GM06990 (cell line): Measurements from ENCODE around the gene UBE2D1.

Source experiments
- DNase-seq: peaks from one replicate; pipeline ENCODE4 v3.0.0-alpha.2; 2011; ENCODE audit not compliant: insufficient read length; ENCODE audit errors: extremely low read depth
- H3K27me3 ChIP-seq: replicated peaks from 2 replicates; pipeline ENCODE4 v1.6.0; 2011; ENCODE audit warnings: low read length; ENCODE audit not compliant: control insufficient read depth, insufficient read depth
- H3K36me3 ChIP-seq: 2 replicates; pipeline ENCODE4 v1.5.1; 2011; ENCODE audit warnings: low read length; ENCODE audit not compliant: control insufficient read depth, insufficient read depth
- H3K4me3 ChIP-seq: replicated peaks from 2 replicates; pipeline ENCODE4 v1.5.1; 2011; ENCODE audit warnings: low read depth, mild to moderate bottlenecking, control low read depth, low read length
- TF ChIP-seq, protein P1 (sequence below): IDR thresholded peaks from 2 replicates; pipeline ENCODE4 v1.5.1; 2011; ENCODE audit warnings: low read length, control low read depth, mild to moderate bottlenecking, inconsistent platforms; ENCODE audit not compliant: insufficient read depth, poor library complexity, severe bottlenecking

UBE2D1 gene

DNA sequence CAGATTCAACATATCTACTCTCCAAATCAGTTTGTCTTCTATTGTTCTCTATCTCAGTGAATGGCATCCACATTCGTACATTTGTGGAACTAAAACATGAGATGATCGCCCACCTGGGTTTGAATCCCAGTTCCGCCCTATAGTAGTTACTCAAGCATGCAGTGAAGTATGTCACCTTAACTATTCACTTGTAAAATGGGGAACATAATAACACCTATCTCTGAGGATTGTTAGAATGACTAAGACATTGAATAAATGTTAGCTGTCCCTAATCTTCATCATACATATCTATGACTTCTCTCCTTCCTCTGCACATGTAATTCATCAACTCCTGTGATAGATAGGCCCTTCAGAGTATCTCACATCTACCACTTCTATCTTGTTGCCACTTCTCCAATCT is 24.7 kb downstream of the UBE2D1 start:
- no peak for DNase-seq
- TF ChIP-seq, protein P1, sequence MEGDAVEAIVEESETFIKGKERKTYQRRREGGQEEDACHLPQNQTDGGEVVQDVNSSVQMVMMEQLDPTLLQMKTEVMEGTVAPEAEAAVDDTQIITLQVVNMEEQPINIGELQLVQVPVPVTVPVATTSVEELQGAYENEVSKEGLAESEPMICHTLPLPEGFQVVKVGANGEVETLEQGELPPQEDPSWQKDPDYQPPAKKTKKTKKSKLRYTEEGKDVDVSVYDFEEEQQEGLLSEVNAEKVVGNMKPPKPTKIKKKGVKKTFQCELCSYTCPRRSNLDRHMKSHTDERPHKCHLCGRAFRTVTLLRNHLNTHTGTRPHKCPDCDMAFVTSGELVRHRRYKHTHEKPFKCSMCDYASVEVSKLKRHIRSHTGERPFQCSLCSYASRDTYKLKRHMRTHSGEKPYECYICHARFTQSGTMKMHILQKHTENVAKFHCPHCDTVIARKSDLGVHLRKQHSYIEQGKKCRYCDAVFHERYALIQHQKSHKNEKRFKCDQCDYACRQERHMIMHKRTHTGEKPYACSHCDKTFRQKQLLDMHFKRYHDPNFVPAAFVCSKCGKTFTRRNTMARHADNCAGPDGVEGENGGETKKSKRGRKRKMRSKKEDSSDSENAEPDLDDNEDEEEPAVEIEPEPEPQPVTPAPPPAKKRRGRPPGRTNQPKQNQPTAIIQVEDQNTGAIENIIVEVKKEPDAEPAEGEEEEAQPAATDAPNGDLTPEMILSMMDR, result no peak
- Histone ChIP-seq H3K36me3 (no peaks in the 10 kb centered on the region), H3K4me3 (no peak overlapping the region), H3K27me3 (no peaks in the 10 kb centered on the region)

DNA sequence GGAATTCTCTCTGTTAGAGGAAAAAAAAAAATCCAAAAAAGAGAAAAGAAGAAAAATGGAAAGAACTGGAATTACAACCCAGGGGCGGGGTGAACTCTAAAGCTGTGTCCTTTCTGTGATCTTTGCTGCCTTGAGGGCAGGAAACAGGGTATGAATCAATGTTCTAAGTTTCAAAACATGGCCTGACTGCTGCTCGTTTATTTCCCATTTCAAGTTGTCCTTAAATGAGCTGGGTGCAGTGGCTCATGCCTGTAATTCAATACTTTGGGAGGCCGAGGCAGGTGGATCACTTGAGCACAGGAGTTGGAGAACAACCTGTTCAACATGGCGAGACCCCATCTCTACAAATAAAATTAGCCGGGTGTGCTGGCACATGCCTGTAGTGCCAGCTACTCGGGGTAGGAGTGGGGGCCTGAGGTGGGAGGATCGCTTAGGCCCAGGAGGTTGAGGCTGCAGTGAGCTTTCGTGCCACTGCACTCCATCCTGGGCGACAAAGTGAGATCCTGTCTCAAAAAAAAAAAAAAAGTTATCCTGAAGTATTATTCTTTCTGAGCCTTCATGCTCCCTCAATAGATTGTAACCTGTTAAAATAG is 25.7 kb downstream of the UBE2D1 start:
- H3K4me3 ChIP-seq, result no peak overlapping the region
- H3K36me3 ChIP-seq, result no peaks in the 10 kb centered on the region
- TF ChIP-seq, protein P1, result no peak
- no peak for DNase-seq
- no peaks in the 10 kb centered on the region for H3K27me3 ChIP-seq

DNA sequence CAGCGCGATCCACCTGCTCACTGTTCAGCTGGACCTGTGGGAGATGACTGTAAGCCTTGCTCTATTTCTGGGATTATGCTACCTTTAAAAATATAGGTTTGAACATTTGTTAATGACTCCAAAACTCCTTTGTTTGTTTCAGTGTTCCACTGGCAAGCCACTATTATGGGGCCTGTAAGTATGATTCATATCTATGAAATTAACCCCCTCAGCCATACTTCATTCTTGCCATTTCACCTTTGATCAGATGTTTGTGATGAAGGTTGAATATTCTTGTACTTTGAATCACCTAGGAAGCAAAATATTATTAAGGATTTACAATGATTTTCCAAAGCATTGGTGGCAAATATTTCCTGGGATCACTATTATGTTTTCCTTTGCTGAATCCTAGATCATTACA is 26.5 kb downstream of the UBE2D1 start:
- Histone ChIP-seq H3K4me3 (no peak overlapping the region), H3K27me3 (no peaks in the 10 kb centered on the region), H3K36me3 (no peaks in the 10 kb centered on the region)
- TF ChIP-seq, protein P1, result no peak
- DNase-seq, result no peak

DNA sequence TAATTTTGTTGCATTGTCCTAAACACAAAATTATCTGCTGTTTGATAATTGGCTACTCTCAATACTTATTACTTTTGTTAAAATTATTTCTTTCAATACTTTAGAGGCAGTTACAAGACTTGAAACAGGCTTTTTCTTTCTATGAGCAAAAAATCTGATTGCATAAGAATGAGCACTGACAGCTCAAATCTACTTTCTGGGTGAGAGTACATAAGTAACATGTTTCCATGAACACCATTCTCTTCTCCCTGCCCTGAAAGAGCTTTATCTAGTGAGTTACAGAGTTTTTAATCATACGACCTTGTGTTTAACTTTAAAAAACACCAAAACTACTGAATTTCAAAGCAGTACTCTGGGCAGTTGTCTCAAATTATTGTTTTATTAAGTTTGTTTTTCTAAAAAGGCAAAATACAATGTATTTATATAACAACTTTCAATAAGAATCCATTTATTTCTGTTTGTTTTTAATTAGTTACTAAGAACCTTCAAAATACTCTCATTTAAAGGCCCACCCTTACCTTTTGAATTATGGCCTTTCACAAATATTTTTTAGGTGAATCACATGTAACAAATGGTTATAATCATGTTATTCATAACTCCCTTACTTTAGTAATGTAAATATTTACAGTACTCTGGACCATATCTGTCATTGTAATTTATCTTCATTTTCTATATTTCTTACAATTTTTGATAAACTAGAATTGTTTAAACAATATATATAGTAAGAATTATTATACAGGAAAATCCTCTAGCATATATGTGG is 27.4 kb downstream of the UBE2D1 start:
- H3K27me3 ChIP-seq, result no peaks in the 10 kb centered on the region
- no peaks in the 10 kb centered on the region for H3K36me3 ChIP-seq
- H3K4me3 ChIP-seq, result no peak overlapping the region
- DNase-seq, result no peak
- TF ChIP-seq, protein P1, result no peak

DNA sequence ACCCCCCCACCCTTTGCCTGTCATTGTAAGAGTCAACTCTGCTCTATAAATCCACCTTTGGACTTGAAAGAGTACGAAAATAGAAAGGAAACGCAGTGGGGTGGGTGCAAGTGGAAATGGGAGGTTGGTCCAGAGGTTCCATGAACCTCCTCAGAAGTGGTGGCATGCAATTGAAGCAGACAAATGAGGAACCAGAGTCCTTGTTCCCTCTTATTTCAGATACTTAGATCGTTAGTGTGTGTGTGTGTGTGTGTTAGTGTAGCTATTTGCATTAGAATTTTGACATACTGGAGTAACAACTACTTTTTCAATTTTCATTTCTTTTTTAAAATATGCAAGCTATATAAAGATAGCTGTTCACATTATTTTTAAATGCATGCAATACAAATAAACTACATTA is 32.3 kb downstream of the UBE2D1 start:
- TF ChIP-seq, protein P1, result no peak
- no peaks in the 10 kb centered on the region for H3K36me3 ChIP-seq
- DNase-seq, result no peak
- no peak overlapping the region for H3K4me3 ChIP-seq
- no peaks in the 10 kb centered on the region for H3K27me3 ChIP-seq
